AG04450 (cell line): Measurements from ENCODE around the gene FAM120B. TPM values are rescaled to one million over a fixed set of nuclear protein-coding genes. Genes with fewer than 3 reads are reported as not detected.

ENCODE experiments used
- CTCF ChIA-PET: fragments of 300-600, 350-600 bp; formaldehyde crosslinking; extraction: SDS; loops from one replicate; lab custom pipeline; 2022; ENCODE audit warnings: antibody characterized with exemption, inconsistent platforms; lab: Charles Lee
- POLR2A ChIA-PET: fragments of 350-600 bp; formaldehyde crosslinking; extraction: SDS; loops from one replicate; lab custom pipeline; 2021; ENCODE audit warnings: antibody characterized with exemption, inconsistent platforms; lab: Yijun Ruan, JAX
- DNase-seq: peaks from one replicate; pipeline ENCODE4 v3.0.0-alpha.2; 2011; ENCODE audit warnings: low read depth, low spot score
- H3K27ac ChIP-seq: one replicate; pipeline ENCODE4 v1.5.1; 2012; ENCODE audit warnings: low read depth, low read length, control low read depth
- H3K27me3 ChIP-seq: one replicate; pipeline ENCODE4 v1.6.0; 2012; ENCODE audit warnings: low read length; ENCODE audit not compliant: control insufficient read depth, insufficient read depth
- H3K4me3 ChIP-seq: 2 replicates; pipeline ENCODE4 v1.5.1; 2011; ENCODE audit warnings: mild to moderate bottlenecking, low read depth, low read length, control low read depth
- H3K9me3 ChIP-seq: 2 replicates; pipeline ENCODE4 v1.5.1; 2012; ENCODE audit warnings: low read length; ENCODE audit not compliant: control insufficient read depth, insufficient read depth
- polyA plus RNA-seq: library from polyadenylated mRNA; depleted of rRNA; stranded (reverse); fragments of >200 nt; gene quantifications from 2 replicates; pipeline ENCODE4 v1.2.3, GENCODE V29; 2011
- TF ChIP-seq, protein P1 (sequence below): IDR thresholded peaks from 2 replicates; pipeline ENCODE4 v1.5.1; 2011; ENCODE audit warnings: low read depth, low read length, control low read depth, inconsistent platforms

Gene FAM120B
- polyA plus RNA-seq, 1 experiment: 13.9 TPM

DNA sequence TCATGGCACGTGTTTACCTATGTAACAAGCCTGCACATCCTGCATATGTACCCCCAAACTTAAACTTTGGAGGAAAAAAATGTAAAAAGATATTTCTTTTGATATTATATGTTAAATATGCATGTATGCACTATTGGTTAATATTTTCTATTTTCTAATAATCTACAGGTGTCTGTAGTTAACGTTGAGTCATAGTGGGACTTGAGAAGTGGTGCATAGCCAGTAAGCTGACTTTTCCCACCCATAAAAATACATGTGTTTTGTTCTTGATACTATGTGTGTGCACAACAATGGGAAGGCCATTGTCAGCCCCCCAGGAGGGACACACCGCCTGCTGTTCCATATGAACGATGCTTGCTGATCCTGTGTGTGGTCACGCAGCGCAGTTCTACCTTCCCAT is 49.1 kb downstream of the FAM120B start:
- Histone ChIP-seq H3K9me3 (peaks cover 2% of the 10 kb centered on the region; the same call in 1 of the 2 replicates), H3K27ac (no peak overlapping the region), H3K27me3 (no peaks in the 10 kb centered on the region), H3K4me3 (no peak overlapping the region)
- TF ChIP-seq, protein P1, sequence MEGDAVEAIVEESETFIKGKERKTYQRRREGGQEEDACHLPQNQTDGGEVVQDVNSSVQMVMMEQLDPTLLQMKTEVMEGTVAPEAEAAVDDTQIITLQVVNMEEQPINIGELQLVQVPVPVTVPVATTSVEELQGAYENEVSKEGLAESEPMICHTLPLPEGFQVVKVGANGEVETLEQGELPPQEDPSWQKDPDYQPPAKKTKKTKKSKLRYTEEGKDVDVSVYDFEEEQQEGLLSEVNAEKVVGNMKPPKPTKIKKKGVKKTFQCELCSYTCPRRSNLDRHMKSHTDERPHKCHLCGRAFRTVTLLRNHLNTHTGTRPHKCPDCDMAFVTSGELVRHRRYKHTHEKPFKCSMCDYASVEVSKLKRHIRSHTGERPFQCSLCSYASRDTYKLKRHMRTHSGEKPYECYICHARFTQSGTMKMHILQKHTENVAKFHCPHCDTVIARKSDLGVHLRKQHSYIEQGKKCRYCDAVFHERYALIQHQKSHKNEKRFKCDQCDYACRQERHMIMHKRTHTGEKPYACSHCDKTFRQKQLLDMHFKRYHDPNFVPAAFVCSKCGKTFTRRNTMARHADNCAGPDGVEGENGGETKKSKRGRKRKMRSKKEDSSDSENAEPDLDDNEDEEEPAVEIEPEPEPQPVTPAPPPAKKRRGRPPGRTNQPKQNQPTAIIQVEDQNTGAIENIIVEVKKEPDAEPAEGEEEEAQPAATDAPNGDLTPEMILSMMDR: no peak
- ChIA-PET CTCF (no interaction called here), POLR2A (interaction anchor here (0.5 kb wide), 1 partner anchor 40 kb away, joined by 3 read pairs; no protein-coding TSS in a partner anchor)
- DNase-seq: no peak

DNA sequence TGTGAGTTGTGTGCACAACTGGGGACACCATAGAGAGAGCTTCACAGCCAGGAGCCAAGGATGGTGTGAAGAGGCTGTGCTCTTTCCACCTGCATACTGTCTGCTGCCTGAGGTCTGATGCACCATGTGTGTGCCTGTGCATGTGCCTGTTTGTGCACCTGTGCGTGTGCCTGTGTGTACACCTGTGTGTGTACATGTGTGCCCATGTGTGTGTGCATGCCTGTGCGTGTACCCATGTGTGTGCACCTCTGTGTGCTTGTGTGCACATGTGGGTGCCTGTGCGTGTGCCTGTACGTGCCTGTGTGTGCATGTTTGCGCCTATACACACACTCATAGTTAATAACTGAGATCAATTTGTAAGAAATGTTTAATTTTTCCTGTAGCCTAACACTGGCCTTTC is 51.3 kb downstream of the FAM120B start:
- no peak overlapping the region for H3K27ac ChIP-seq
- H3K4me3 ChIP-seq: no peak overlapping the region
- ChIA-PET POLR2A (no interaction called here), CTCF (no interaction called here)
- no peaks in the 10 kb centered on the region for H3K27me3 ChIP-seq
- no peak for DNase-seq
- TF ChIP-seq, protein P1: no peak
- H3K9me3 ChIP-seq: no peaks in the 10 kb centered on the region

DNA sequence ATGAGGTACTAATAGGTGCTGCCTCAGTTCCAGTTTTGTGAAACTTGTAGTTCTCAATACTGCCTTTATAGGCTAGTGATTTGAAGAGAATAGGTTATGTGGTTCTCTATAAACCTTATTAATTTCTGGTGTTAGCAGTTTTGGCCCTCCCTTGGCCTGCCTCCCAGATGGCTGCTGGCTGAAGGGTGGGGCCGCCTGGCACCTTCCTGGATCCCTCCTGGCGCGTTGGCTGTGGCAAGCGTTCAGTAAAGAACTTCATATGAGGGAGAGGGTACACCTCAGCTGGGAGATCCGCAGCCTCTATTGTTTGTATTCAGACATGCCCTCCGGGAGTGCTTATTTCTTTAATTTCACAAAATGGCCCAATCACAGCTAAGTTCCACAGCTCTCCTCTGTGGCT is 51.9 kb downstream of the FAM120B start:
- H3K27me3 ChIP-seq: no peaks in the 10 kb centered on the region
- ChIA-PET POLR2A (no interaction called here), CTCF (no interaction called here)
- H3K27ac ChIP-seq: no peak overlapping the region
- no peak for DNase-seq
- TF ChIP-seq, protein P1: no peak
- H3K9me3 ChIP-seq: no peaks in the 10 kb centered on the region
- no peak overlapping the region for H3K4me3 ChIP-seq

DNA sequence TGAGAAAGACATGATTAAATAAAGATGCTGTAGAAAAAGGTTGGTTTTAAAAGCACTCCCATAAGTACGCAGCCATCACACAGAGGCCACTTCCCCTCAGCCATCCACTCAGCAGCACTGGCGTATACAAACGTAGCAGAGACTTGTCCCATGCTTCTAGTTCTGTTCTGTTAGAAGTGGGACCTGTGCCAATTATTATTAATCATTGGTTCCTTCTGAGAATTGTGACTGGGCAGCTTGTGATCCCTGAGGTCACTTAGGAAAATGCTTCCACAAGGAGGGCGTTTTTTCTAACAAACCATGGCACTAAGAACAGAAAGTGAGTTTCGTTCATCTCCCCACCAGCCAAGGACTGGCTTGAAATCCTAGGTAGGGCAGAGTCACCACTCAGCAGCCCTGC is 53.9 kb downstream of the FAM120B start:
- CTCF ChIA-PET: no interaction called here
- DNase-seq: no peak
- Histone ChIP-seq H3K4me3 (no peak overlapping the region), H3K27me3 (no peaks in the 10 kb centered on the region), H3K27ac (no peak overlapping the region), H3K9me3 (no peaks in the 10 kb centered on the region)
- TF ChIP-seq, protein P1: no peak
- POLR2A ChIA-PET: no interaction called here

DNA sequence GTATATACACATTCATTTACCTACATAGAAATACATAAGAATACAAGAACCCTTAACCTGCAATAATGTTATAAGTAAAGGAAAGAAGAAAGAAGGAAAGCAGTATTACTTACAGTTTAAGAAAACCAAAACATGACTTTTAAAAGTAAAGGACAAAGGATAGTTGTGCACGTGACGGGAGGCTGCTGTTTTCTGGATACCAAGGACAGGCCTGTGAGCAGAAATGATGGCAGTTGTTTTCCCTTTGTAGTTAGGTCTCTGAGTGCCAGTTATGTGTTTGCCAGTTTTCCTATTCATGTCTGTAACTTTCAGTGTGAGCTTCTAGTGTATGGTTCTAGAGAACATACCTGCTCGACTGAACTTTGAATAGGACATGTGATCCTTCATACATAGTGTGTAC is 54.8 kb downstream of the FAM120B start:
- ChIA-PET POLR2A (no interaction called here), CTCF (no interaction called here)
- H3K27ac ChIP-seq: no peak overlapping the region
- DNase-seq: no peak
- no peaks in the 10 kb centered on the region for H3K9me3 ChIP-seq
- H3K4me3 ChIP-seq: no peak overlapping the region
- TF ChIP-seq, protein P1: no peak
- no peaks in the 10 kb centered on the region for H3K27me3 ChIP-seq
